Endothelial cell of umbilical vein (primary cell): Measurements from ENCODE around the gene ABL1. TPM values are rescaled to one million over a fixed set of nuclear protein-coding genes. Genes with fewer than 3 reads are reported as not detected.
A peak's percentile ranks its signal among the peaks of the same experiment; 100 is the strongest.

Source experiments
- BruUV-seq: library from RNA; stranded (reverse); fragments of 400-500 nt; replicated peaks from 2 replicates; lab custom pipeline; 2021; lab: Mats Ljungman, UMichigan
- CTCF ChIA-PET: fragments of 300-600, 350-600 bp; sonication (Branson Sonifier 250); formaldehyde crosslinking; loops from one replicate; lab custom pipeline; 2021; ENCODE audit warnings: antibody characterized with exemption, inconsistent platforms; lab: Charles Lee
- POLR2A ChIA-PET: fragments of 300-600, 350-600 bp; sonication (Branson Sonifier 250); formaldehyde crosslinking; loops from one replicate; lab custom pipeline; 2021; ENCODE audit warnings: antibody characterized with exemption, inconsistent platforms; lab: Charles Lee
- DNase-seq: peaks from one replicate; pipeline ENCODE4 v3.0.0-alpha.2; 2011; ENCODE audit warnings: low read depth, low spot score
- FAIRE-seq: peaks from 2 replicates; lab custom pipeline; 2011; peaks lifted over from hg19 to GRCh38; lab: Jason Lieb, UNC
- H2AFZ ChIP-seq: 2 replicates; pipeline ENCODE4 v1.6.0; 2012; ENCODE audit warnings: low read depth, low read length, control low read depth, inconsistent platforms
- H3K27ac ChIP-seq: 2 replicates; pipeline ENCODE4 v1.5.1; 2011; ENCODE audit warnings: low read depth, mild to moderate bottlenecking, control low read depth, low read length, moderate library complexity; ENCODE audit not compliant: insufficient read depth
- H3K27me3 ChIP-seq, 2 experiments: 2 replicates each; pipeline versions ENCODE4 v1.6.0 to v1.6.1; 2011; ENCODE audit warnings: low read length in 2 of 2, mixed read lengths in 1 of 2; ENCODE audit not compliant: control insufficient read depth in 2 of 2, insufficient read depth in 2 of 2
- H3K36me3 ChIP-seq, 2 experiments: 2 replicates in 1 of 2; 3 replicates in 1 of 2; pipeline ENCODE4 v1.5.1; 2011; ENCODE audit warnings: low read length in 2 of 2, mild to moderate bottlenecking in 1 of 2, moderate library complexity in 1 of 2; ENCODE audit not compliant: control insufficient read depth in 2 of 2, insufficient read depth in 2 of 2; ENCODE audit errors: extremely low read depth in 1 of 2
- H3K4me1 ChIP-seq: 3 replicates; pipeline ENCODE4 v1.5.1; 2011; ENCODE audit warnings: mild to moderate bottlenecking, low read length; ENCODE audit not compliant: control insufficient read depth, insufficient read depth; ENCODE audit errors: extremely low read depth
- H3K4me2 ChIP-seq: 2 replicates; pipeline ENCODE4 v1.6.1; 2011; ENCODE audit warnings: low read length, control low read depth, mixed read lengths; ENCODE audit not compliant: insufficient read depth
- H3K4me3 ChIP-seq, 3 experiments: fragments of 200-600 bp in 1 of 3; sonication (generic), shearing (Covaris generic) in 1 of 3; replicated peaks in 1 of 3; 2 replicates each; pipeline ENCODE4 v1.5.1; 2011 to 2016; ENCODE audit warnings: control low read depth in 3 of 3, low read length in 3 of 3, mild to moderate bottlenecking in 2 of 3, inconsistent platforms in 1 of 3, low read depth in 1 of 3, moderate library complexity in 1 of 3; ENCODE audit not compliant: insufficient read depth in 1 of 3
- H3K79me2 ChIP-seq: 2 replicates; pipeline ENCODE4 v1.6.0; 2012; ENCODE audit warnings: low read length, inconsistent platforms; ENCODE audit not compliant: control insufficient read depth, insufficient read depth
- H3K9ac ChIP-seq: replicated peaks from 2 replicates; pipeline ENCODE3; 2011; ENCODE audit warnings: low read length, control low read depth; ENCODE audit not compliant: insufficient read depth; ENCODE audit errors: extremely low read depth
- H3K9me1 ChIP-seq: replicated peaks from 3 replicates; pipeline ENCODE4 v1.6.0; 2011; ENCODE audit warnings: mild to moderate bottlenecking, low read length; ENCODE audit not compliant: control insufficient read depth, insufficient read depth; ENCODE audit errors: extremely low read depth
- H3K9me3 ChIP-seq: replicated peaks from 2 replicates; pipeline ENCODE4 v1.5.1; 2012; ENCODE audit warnings: low read length, inconsistent platforms; ENCODE audit not compliant: control insufficient read depth, insufficient read depth
- H4K20me1 ChIP-seq: replicated peaks from 2 replicates; pipeline ENCODE3; 2011; ENCODE audit warnings: mild to moderate bottlenecking, low read length; ENCODE audit not compliant: control insufficient read depth, insufficient read depth; ENCODE audit errors: extremely low read depth
- EZH2 ChIP-seq: IDR thresholded peaks from 2 replicates; pipeline ENCODE4 v1.6.1; 2012; ENCODE audit warnings: borderline replicate concordance, low read depth, mild to moderate bottlenecking, moderate library complexity, low read length, inconsistent platforms; ENCODE audit not compliant: severe bottlenecking
- MYC ChIP-seq: IDR thresholded peaks from one replicate; pipeline ENCODE4 v1.6.1; 2011; ENCODE audit warnings: mild to moderate bottlenecking, low read depth, low read length
- POLR2A ChIP-seq: IDR thresholded peaks from 2 replicates; pipeline ENCODE4 v1.6.1; 2012; ENCODE audit warnings: low read depth, mild to moderate bottlenecking, control low read depth, low read length
- POLR2AphosphoS5 ChIP-seq: IDR thresholded peaks from 2 replicates; pipeline ENCODE4 v1.6.1; 2012; ENCODE audit warnings: low read depth, mild to moderate bottlenecking, control low read depth, low read length, moderate library complexity; ENCODE audit not compliant: insufficient read depth
- dilution Hi-C: fragments of 300-500 bp; cut with MboI; formaldehyde crosslinking; loops from one replicate; pipeline ENCODE4 v1.15.0; 2019; ENCODE audit warnings: low sequenced_read_pairs; ENCODE audit not compliant: extremely low pct_ligation_motif_present
- intact Hi-C: fragments of 100-400 bp; cut with micrococcal nuclease; formaldehyde crosslinking; loops from one replicate; pipeline ENCODE4 v1.10.0; 2022
- polyA plus RNA-seq, 4 experiments: library from polyadenylated mRNA; depleted of rRNA in 3 of 4; stranded (reverse) in 3 of 4; unstranded in 1 of 4; fragments of >200 nt; gene quantifications; 2 replicates each; pipeline versions ENCODE4 v1.2.1 to v1.2.3, GENCODE V29; 2011 to 2012; ENCODE audit warnings: missing spikeins in 1 of 4
- total RNA-seq: library from RNA; stranded (reverse); gene quantifications from 2 replicates; pipeline ENCODE4 v1.2.3, GENCODE V29; 2021
- TF ChIP-seq, protein P1 (sequence below): IDR thresholded peaks from 2 replicates; pipeline ENCODE4 v1.6.1; 2011; ENCODE audit not compliant: insufficient read depth, insufficient read length

ABL1 gene
- total and polyA plus RNA-seq, 2 donors (not counting 3 experiments of a cell fraction or from before 2014, with no cell fraction given): 32.1 to 87.1 TPM

- BruUV-seq: TSS peak; percentile 36
- intact Hi-C loops (loop anchor here (1.0 kb wide), 1 partner anchor 11 kb away; no protein-coding TSS in a partner anchor), dilution Hi-C loops (loop anchor here (25.0 kb wide), 1 partner anchor 171 kb away; the partner anchor contains the start of gene EXOSC2)
- peaks cover 89% of the 10 kb centered on the region for H3K79me2 ChIP-seq
- H3K4me2 ChIP-seq: no peak overlapping the region
- no peak for TF ChIP-seq POLR2A
- TF ChIP-seq, protein P1, sequence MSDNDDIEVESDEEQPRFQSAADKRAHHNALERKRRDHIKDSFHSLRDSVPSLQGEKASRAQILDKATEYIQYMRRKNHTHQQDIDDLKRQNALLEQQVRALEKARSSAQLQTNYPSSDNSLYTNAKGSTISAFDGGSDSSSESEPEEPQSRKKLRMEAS: no peak
- TF ChIP-seq EZH2: no peak
- no peak for TF ChIP-seq POLR2AphosphoS5
- TF ChIP-seq MYC: no peak
- H3K4me1 ChIP-seq: peaks cover 32% of the 10 kb centered on the region
- no peak overlapping the region for H3K4me3 ChIP-seq
- peak overlapping the region; percentile 84 for H3K27ac ChIP-seq
- ChIA-PET CTCF (interaction anchor here (0.5 to 2.5 kb wide), 17 partner anchors 8 to 157 kb away, joined by 3 to 16 read pairs (median 3); no protein-coding TSS in a partner anchor), POLR2A (interaction anchor here (0.8 kb wide), 1 partner anchor 151 kb away, joined by 3 read pairs; no protein-coding TSS in a partner anchor)
- no peak overlapping the region for H2AFZ ChIP-seq
- no peak for FAIRE-seq
- H3K9me1 ChIP-seq: no peaks in the 10 kb centered on the region
- peak overlapping the region; percentile 53 for H3K9ac ChIP-seq
- no peaks in the 10 kb centered on the region for H3K9me3 ChIP-seq
- no peaks in the 10 kb centered on the region for H3K27me3 ChIP-seq
- peaks cover 22 to 28% of the 10 kb centered on the region in 2 experiments for H3K36me3 ChIP-seq
- DNase-seq: peak; percentile 46
- H4K20me1 ChIP-seq: no peaks in the 10 kb centered on the region
These were observed 23.0 kb downstream of the ABL1 start for GRCh38 chr9:130857864-130858738.
